SK-N-SH (cell line): ENCODE measurements around the gene LGR4.

Source experiments
- EZH2phosphoT487 ChIP-seq: fragments of 200-600 bp; sonication (generic); IDR thresholded peaks from 2 replicates; pipeline ENCODE4 v1.6.1; 2017; ENCODE audit warnings: low read depth, mixed run types, mild to moderate bottlenecking, antibody characterized with exemption, moderate library complexity, borderline replicate concordance
- FOXM1 ChIP-seq: IDR thresholded peaks from 2 replicates; pipeline ENCODE4 v1.4.0; 2012; ENCODE audit warnings: low read depth, mild to moderate bottlenecking
- MXI1 ChIP-seq: IDR thresholded peaks from 2 replicates; pipeline ENCODE4 v1.6.1; 2012; ENCODE audit warnings: mild to moderate bottlenecking, low read depth, low read length, improper control_type of control experiment
- NRF1 ChIP-seq: IDR thresholded peaks from 2 replicates; pipeline ENCODE4 v1.6.1; 2012; ENCODE audit warnings: low read depth, mild to moderate bottlenecking, low read length
- POLR2AphosphoS5 ChIP-seq: IDR thresholded peaks from 2 replicates; pipeline ENCODE4 v1.6.1; 2012; ENCODE audit warnings: low read depth, low read length
- RAD21 ChIP-seq: IDR thresholded peaks from 2 replicates; pipeline ENCODE4 v1.6.1; 2012; ENCODE audit warnings: mild to moderate bottlenecking, low read length
- SIN3A ChIP-seq: IDR thresholded peaks from 2 replicates; pipeline ENCODE4 v1.6.1; 2012; ENCODE audit warnings: low read depth, mild to moderate bottlenecking, low read length, moderate library complexity, borderline replicate concordance
- USF1 ChIP-seq: IDR thresholded peaks from 2 replicates; pipeline ENCODE4 v1.4.0; 2012; ENCODE audit warnings: low read depth, borderline replicate concordance
- YY1 ChIP-seq: IDR thresholded peaks from 2 replicates; pipeline ENCODE4 v1.4.0; 2012; ENCODE audit warnings: low read depth, mild to moderate bottlenecking
- TF ChIP-seq, protein P1 (sequence below): fragments of 200-600 bp; sonication (generic); IDR thresholded peaks from 2 replicates; pipeline ENCODE4 v1.6.1; 2017; ENCODE audit warnings: antibody characterized with exemption, mild to moderate bottlenecking, moderate library complexity
- TF ChIP-seq, protein P2 (sequence below): fragments of 150-350 bp; IDR thresholded peaks from 2 replicates; pipeline ENCODE4 v1.6.1; 2017; ENCODE audit warnings: antibody characterized with exemption, low read length, low read depth, borderline replicate concordance

DNA sequence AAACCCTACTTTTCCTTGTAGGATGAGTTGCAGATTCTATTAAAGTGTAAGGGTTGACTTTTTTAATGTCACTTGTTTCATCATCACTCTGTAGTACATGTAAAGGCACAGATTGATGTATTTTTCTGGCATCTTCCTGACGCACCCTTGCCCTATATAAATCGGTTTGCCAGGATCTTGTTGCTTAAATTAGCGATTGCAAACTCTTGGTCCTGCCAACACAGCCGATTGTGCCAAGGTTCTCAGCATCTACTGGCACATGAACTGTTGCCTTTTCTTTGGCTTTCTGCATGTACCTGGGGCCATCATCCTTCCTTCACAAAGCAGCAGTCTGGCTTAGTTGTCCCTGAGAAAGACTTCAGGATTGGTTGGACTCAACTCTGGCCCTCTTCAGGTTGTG lies 41.5 kb upstream of the LGR4 start:
- TF ChIP-seq, protein P1, sequence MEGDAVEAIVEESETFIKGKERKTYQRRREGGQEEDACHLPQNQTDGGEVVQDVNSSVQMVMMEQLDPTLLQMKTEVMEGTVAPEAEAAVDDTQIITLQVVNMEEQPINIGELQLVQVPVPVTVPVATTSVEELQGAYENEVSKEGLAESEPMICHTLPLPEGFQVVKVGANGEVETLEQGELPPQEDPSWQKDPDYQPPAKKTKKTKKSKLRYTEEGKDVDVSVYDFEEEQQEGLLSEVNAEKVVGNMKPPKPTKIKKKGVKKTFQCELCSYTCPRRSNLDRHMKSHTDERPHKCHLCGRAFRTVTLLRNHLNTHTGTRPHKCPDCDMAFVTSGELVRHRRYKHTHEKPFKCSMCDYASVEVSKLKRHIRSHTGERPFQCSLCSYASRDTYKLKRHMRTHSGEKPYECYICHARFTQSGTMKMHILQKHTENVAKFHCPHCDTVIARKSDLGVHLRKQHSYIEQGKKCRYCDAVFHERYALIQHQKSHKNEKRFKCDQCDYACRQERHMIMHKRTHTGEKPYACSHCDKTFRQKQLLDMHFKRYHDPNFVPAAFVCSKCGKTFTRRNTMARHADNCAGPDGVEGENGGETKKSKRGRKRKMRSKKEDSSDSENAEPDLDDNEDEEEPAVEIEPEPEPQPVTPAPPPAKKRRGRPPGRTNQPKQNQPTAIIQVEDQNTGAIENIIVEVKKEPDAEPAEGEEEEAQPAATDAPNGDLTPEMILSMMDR: no peak
- TF ChIP-seq EZH2phosphoT487: no peak
- TF ChIP-seq POLR2AphosphoS5: no peak
- TF ChIP-seq NRF1: no peak
- TF ChIP-seq RAD21: no peak
- TF ChIP-seq FOXM1: no peak
- no peak for TF ChIP-seq MXI1
- TF ChIP-seq YY1: no peak
- TF ChIP-seq USF1: no peak
- no peak for TF ChIP-seq SIN3A
- TF ChIP-seq, protein P2, sequence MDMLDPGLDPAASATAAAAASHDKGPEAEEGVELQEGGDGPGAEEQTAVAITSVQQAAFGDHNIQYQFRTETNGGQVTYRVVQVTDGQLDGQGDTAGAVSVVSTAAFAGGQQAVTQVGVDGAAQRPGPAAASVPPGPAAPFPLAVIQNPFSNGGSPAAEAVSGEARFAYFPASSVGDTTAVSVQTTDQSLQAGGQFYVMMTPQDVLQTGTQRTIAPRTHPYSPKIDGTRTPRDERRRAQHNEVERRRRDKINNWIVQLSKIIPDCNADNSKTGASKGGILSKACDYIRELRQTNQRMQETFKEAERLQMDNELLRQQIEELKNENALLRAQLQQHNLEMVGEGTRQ: no peak
